HL-60 (cell line): Measurements from ENCODE around the gene PDE4A.

Source experiments
- DNase-seq, 2 experiments: peaks; one replicate each; pipeline ENCODE4 v3.0.0-alpha.2; 2010 to 2020; ENCODE audit warnings: low read depth in 1 of 2, low spot score in 1 of 2
- H3K27ac ChIP-seq: fragments of 250-450 bp; sonication (Bioruptor Pico); replicated peaks from 2 replicates; pipeline ENCODE4 v1.5.1; 2020; ENCODE audit warnings: mild to moderate bottlenecking, moderate library complexity
- H3K27me3 ChIP-seq: fragments of 250-450 bp; sonication (Bioruptor Pico); 2 replicates; pipeline ENCODE4 v1.5.1; 2021; ENCODE audit warnings: mild to moderate bottlenecking, moderate library complexity; ENCODE audit not compliant: insufficient read depth, poor library complexity, severe bottlenecking
- H3K4me3 ChIP-seq: replicated peaks from 2 replicates; pipeline ENCODE4 v1.5.1; 2011; ENCODE audit warnings: mild to moderate bottlenecking, control low read depth, low read length; ENCODE audit not compliant: insufficient read depth
- GABPA ChIP-seq: IDR thresholded peaks from 2 replicates; pipeline ENCODE4 v1.6.1; 2012; ENCODE audit warnings: low read depth
- POLR2AphosphoS5 ChIP-seq: IDR thresholded peaks from 2 replicates; pipeline ENCODE4 v1.6.1; 2012; ENCODE audit warnings: low read depth
- SPI1 ChIP-seq: IDR thresholded peaks from 2 replicates; pipeline ENCODE4 v1.6.1; 2012; ENCODE audit warnings: low read depth, mild to moderate bottlenecking, borderline replicate concordance
- TF ChIP-seq, protein P1 (sequence below): IDR thresholded peaks from one replicate; pipeline ENCODE4 v1.5.1; 2011; ENCODE audit warnings: low read length, control low read depth, inconsistent platforms; ENCODE audit not compliant: insufficient read depth
- TF ChIP-seq, protein P2 (sequence below): IDR thresholded peaks from 2 replicates; pipeline ENCODE4 v1.6.1; 2012; ENCODE audit warnings: low read depth; ENCODE audit not compliant: insufficient replicate concordance

PDE4A gene

DNA sequence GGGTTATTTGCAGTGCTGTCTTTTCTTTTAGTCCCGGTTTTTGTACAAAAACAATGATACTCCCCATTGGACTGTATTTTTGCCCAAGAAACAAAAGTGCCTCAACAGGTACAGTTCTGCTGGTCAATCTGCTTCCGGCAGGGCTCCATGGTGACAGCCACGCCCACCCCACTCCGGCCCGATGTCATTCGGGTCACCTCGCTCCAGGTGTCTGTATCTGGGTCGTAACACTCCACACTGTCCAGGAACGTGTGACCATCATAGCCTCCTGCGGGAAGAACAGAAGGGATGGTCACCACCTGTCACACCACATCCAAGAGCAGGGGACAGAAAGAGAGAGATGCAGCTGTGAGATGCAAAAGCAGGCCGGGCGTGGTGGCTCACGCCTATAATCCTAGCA lies 66.2 kb downstream of the PDE4A start:
- no peak overlapping the region for H3K4me3 ChIP-seq
- no peak for DNase-seq
- no peak overlapping the region for H3K27ac ChIP-seq
- H3K27me3 ChIP-seq: no peaks in the 10 kb centered on the region
- TF ChIP-seq, protein P1, sequence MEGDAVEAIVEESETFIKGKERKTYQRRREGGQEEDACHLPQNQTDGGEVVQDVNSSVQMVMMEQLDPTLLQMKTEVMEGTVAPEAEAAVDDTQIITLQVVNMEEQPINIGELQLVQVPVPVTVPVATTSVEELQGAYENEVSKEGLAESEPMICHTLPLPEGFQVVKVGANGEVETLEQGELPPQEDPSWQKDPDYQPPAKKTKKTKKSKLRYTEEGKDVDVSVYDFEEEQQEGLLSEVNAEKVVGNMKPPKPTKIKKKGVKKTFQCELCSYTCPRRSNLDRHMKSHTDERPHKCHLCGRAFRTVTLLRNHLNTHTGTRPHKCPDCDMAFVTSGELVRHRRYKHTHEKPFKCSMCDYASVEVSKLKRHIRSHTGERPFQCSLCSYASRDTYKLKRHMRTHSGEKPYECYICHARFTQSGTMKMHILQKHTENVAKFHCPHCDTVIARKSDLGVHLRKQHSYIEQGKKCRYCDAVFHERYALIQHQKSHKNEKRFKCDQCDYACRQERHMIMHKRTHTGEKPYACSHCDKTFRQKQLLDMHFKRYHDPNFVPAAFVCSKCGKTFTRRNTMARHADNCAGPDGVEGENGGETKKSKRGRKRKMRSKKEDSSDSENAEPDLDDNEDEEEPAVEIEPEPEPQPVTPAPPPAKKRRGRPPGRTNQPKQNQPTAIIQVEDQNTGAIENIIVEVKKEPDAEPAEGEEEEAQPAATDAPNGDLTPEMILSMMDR: no peak
- no peak for TF ChIP-seq GABPA
- TF ChIP-seq, protein P2, sequence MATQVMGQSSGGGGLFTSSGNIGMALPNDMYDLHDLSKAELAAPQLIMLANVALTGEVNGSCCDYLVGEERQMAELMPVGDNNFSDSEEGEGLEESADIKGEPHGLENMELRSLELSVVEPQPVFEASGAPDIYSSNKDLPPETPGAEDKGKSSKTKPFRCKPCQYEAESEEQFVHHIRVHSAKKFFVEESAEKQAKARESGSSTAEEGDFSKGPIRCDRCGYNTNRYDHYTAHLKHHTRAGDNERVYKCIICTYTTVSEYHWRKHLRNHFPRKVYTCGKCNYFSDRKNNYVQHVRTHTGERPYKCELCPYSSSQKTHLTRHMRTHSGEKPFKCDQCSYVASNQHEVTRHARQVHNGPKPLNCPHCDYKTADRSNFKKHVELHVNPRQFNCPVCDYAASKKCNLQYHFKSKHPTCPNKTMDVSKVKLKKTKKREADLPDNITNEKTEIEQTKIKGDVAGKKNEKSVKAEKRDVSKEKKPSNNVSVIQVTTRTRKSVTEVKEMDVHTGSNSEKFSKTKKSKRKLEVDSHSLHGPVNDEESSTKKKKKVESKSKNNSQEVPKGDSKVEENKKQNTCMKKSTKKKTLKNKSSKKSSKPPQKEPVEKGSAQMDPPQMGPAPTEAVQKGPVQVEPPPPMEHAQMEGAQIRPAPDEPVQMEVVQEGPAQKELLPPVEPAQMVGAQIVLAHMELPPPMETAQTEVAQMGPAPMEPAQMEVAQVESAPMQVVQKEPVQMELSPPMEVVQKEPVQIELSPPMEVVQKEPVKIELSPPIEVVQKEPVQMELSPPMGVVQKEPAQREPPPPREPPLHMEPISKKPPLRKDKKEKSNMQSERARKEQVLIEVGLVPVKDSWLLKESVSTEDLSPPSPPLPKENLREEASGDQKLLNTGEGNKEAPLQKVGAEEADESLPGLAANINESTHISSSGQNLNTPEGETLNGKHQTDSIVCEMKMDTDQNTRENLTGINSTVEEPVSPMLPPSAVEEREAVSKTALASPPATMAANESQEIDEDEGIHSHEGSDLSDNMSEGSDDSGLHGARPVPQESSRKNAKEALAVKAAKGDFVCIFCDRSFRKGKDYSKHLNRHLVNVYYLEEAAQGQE: no peak
- TF ChIP-seq SPI1: no peak
- no peak for TF ChIP-seq POLR2AphosphoS5

DNA sequence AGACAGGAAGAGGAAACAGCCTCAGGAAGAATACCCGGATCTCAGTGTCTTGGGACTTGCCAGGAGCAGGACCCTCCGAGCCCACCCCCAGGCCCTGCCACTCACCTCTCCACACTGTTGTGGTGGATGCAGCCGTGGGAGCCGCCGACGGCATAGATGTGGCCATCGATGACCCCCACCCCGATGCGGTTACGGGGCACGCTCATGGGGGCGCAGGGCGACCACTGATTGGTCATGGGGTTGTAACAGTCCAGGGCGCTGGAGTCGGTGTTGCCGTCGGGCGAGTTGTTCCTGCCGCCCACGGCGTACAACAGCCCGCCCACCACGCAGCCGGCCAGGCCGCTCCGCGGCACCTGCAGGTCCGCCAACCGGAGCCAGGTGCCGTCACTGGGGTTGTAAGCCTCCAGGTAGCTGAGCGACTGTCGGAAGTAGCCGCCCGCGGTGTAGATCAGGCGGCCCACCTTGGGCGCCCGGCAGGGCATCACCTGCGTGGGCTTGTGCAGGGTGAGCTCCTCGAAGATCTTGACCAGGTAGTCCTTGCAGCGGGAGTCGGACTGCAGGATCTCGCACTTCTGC lies 71.2 kb downstream of the PDE4A start:
- no peak for DNase-seq
- Histone ChIP-seq H3K4me3 (no peak overlapping the region), H3K27ac (no peak overlapping the region), H3K27me3 (no peaks in the 10 kb centered on the region)
- TF ChIP-seq, protein P1: no peak
- no peak for TF ChIP-seq GABPA
- TF ChIP-seq, protein P2: no peak
- TF ChIP-seq POLR2AphosphoS5: no peak
- TF ChIP-seq SPI1: no peak

DNA sequence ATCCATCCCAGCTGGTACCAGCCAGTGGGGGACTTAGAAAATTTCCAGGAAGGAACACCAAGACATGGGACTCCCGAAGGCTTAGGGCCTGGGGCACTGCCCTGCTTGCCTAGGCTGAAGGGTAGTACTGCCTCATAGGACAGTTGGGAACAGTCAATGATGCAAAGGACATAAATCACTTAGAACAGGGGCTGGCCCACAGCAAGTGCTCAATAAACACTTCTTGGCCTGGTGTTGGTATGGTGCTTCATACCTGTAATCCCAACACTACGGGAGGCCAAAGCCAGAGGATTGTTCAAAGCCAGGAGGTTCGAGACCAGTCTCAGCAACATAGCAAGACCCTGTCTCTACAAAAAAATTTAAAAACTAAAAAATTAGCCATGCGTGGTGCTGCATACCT lies 77.0 kb downstream of the PDE4A start:
- H3K27me3 ChIP-seq: no peaks in the 10 kb centered on the region
- H3K27ac ChIP-seq: no peak overlapping the region
- no peak overlapping the region for H3K4me3 ChIP-seq
- no peak for DNase-seq
- TF ChIP-seq, protein P2: no peak
- TF ChIP-seq GABPA: no peak
- TF ChIP-seq, protein P1: no peak
- no peak for TF ChIP-seq SPI1
- no peak for TF ChIP-seq POLR2AphosphoS5
